ENCODE results near the gene PLCB1.

DNA sequence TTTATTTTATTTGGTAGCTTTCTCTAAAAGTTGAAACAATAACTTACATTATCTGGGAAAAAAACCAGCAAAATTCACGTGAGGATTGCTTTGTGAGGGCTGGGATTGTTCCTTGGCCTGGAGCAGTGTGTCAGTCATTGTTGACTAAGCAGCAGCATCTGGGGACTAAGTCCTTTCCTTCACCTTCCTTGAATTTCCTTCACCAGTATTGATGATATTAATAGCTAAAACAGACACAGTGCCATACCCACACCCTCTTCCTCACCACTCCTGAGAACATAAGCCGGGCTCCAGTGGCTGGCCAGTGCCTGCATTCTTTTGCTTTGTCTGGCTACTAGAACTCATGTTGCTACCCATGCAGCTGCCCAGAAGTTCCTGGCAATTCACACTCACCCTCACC, 23.7 kb downstream of the PLCB1 start:
- TF ChIP-seq, protein P1, sequence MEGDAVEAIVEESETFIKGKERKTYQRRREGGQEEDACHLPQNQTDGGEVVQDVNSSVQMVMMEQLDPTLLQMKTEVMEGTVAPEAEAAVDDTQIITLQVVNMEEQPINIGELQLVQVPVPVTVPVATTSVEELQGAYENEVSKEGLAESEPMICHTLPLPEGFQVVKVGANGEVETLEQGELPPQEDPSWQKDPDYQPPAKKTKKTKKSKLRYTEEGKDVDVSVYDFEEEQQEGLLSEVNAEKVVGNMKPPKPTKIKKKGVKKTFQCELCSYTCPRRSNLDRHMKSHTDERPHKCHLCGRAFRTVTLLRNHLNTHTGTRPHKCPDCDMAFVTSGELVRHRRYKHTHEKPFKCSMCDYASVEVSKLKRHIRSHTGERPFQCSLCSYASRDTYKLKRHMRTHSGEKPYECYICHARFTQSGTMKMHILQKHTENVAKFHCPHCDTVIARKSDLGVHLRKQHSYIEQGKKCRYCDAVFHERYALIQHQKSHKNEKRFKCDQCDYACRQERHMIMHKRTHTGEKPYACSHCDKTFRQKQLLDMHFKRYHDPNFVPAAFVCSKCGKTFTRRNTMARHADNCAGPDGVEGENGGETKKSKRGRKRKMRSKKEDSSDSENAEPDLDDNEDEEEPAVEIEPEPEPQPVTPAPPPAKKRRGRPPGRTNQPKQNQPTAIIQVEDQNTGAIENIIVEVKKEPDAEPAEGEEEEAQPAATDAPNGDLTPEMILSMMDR (conservative IDR thresholded peaks at IDR 0.05; ENCODE audit: low read depth, low read length) = no peak
- no peak for TF ChIP-seq EZH2 (IDR thresholded peaks at IDR 0.05; ENCODE audit: borderline replicate concordance, low read depth, low read length, poor library complexity, severe bottlenecking)
